ENCODE measurements around the gene SCARB1.

Gene SCARB1

GRCh38 chr12:124819080-124819479, 44.6 kb downstream of the SCARB1 start:
- DNase-seq, result no peak

- no peak for DNase-seq
These were observed 46.3 kb downstream of the SCARB1 start for GRCh38 chr12:124817076-124818000.

GRCh38 chr12:124816295-124816854, 47.3 kb downstream of the SCARB1 start:
- DNase-seq, result no peak

GRCh38 chr12:124814741-124815613, 48.7 kb downstream of the SCARB1 start:
- DNase-seq, result peak; percentile 83

- no peak for DNase-seq
These were observed 49.9 kb downstream of the SCARB1 start for GRCh38 chr12:124813782-124814181.

- DNase-seq, result no peak
These were observed 50.7 kb downstream of the SCARB1 start for GRCh38 chr12:124812979-124813378.

GRCh38 chr12:124812356-124812755, 51.3 kb downstream of the SCARB1 start:
- peak; percentile 42 for DNase-seq

GRCh38 chr12:124811633-124812032, 52.0 kb downstream of the SCARB1 start:
- no peak for DNase-seq

- no peak for DNase-seq
These were observed 53.8 kb downstream of the SCARB1 start for GRCh38 chr12:124809878-124810277.

- DNase-seq, result no peak
These were observed 54.3 kb downstream of the SCARB1 start for GRCh38 chr12:124809391-124809790.

GRCh38 chr12:124808272-124808671, 55.4 kb downstream of the SCARB1 start:
- DNase-seq, result no peak

GRCh38 chr12:124805876-124806668, 57.6 kb downstream of the SCARB1 start:
- no peak for DNase-seq

GRCh38 chr12:124805050-124805449, 58.6 kb downstream of the SCARB1 start:
- DNase-seq, result no peak

GRCh38 chr12:124804011-124804621, 59.5 kb downstream of the SCARB1 start:
- DNase-seq, result no peak

- no peak for DNase-seq
These were observed 61.3 kb downstream of the SCARB1 start for GRCh38 chr12:124802361-124802760.

- DNase-seq, result no peak
These were observed 63.2 kb downstream of the SCARB1 start for GRCh38 chr12:124800506-124800905.

GRCh38 chr12:124797321-124797720, 66.3 kb downstream of the SCARB1 start:
- peak; percentile 49 for DNase-seq

- DNase-seq, result no peak
These were observed 67.2 kb downstream of the SCARB1 start for GRCh38 chr12:124796303-124796960.

GRCh38 chr12:124795081-124795948, 68.3 kb downstream of the SCARB1 start:
- no peak for DNase-seq

- DNase-seq, result no peak
These were observed 70.7 kb downstream of the SCARB1 start for GRCh38 chr12:124792961-124793441.
